22Rv1 (cell line): Measurements from ENCODE around the gene CTCFL.

ENCODE experiments used
- H3K27ac ChIP-seq: fragments of 450-650 bp; 2 replicates; pipeline ENCODE4 v1.5.1; 2017
- ZFX ChIP-seq: fragments of 450-650 bp; IDR thresholded peaks from 2 replicates; pipeline ENCODE4 v1.6.1; 2017; ENCODE audit warnings: antibody characterized with exemption, borderline replicate concordance
- TF ChIP-seq, protein P1 (sequence below): fragments of 450-650 bp; IDR thresholded peaks from 2 replicates; pipeline ENCODE4 v1.5.1; 2017; ENCODE audit warnings: mild to moderate bottlenecking

CTCFL gene

GRCh38 chr20:57563522-57563921, 38.6 kb upstream of the CTCFL start:
- H3K27ac ChIP-seq: no peak overlapping the region
- no peak for TF ChIP-seq ZFX
- TF ChIP-seq, protein P1, sequence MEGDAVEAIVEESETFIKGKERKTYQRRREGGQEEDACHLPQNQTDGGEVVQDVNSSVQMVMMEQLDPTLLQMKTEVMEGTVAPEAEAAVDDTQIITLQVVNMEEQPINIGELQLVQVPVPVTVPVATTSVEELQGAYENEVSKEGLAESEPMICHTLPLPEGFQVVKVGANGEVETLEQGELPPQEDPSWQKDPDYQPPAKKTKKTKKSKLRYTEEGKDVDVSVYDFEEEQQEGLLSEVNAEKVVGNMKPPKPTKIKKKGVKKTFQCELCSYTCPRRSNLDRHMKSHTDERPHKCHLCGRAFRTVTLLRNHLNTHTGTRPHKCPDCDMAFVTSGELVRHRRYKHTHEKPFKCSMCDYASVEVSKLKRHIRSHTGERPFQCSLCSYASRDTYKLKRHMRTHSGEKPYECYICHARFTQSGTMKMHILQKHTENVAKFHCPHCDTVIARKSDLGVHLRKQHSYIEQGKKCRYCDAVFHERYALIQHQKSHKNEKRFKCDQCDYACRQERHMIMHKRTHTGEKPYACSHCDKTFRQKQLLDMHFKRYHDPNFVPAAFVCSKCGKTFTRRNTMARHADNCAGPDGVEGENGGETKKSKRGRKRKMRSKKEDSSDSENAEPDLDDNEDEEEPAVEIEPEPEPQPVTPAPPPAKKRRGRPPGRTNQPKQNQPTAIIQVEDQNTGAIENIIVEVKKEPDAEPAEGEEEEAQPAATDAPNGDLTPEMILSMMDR: no peak

GRCh38 chr20:57562541-57563465, 37.9 kb upstream of the CTCFL start:
- no peak overlapping the region for H3K27ac ChIP-seq
- no peak for TF ChIP-seq ZFX
- TF ChIP-seq, protein P1: no peak

GRCh38 chr20:57561356-57562279, 36.7 kb upstream of the CTCFL start:
- TF ChIP-seq, protein P1: no peak
- no peak for TF ChIP-seq ZFX

GRCh38 chr20:57560554-57561355, 35.8 kb upstream of the CTCFL start, which contains the start of gene PCK1:
TSS of gene PCK1 (plus strand) at chr20:57561110. CDS start at chr20:57561412, 302 bp downstream.
- TF ChIP-seq ZFX: no peak
- TF ChIP-seq, protein P1: no peak
- H3K27ac ChIP-seq: no peak within 1 kb of the TSS

More at GRCh38 chr20:57561356-57562279, 36.7 kb upstream of the CTCFL start:
- H3K27ac ChIP-seq: no peak overlapping the region

DNA sequence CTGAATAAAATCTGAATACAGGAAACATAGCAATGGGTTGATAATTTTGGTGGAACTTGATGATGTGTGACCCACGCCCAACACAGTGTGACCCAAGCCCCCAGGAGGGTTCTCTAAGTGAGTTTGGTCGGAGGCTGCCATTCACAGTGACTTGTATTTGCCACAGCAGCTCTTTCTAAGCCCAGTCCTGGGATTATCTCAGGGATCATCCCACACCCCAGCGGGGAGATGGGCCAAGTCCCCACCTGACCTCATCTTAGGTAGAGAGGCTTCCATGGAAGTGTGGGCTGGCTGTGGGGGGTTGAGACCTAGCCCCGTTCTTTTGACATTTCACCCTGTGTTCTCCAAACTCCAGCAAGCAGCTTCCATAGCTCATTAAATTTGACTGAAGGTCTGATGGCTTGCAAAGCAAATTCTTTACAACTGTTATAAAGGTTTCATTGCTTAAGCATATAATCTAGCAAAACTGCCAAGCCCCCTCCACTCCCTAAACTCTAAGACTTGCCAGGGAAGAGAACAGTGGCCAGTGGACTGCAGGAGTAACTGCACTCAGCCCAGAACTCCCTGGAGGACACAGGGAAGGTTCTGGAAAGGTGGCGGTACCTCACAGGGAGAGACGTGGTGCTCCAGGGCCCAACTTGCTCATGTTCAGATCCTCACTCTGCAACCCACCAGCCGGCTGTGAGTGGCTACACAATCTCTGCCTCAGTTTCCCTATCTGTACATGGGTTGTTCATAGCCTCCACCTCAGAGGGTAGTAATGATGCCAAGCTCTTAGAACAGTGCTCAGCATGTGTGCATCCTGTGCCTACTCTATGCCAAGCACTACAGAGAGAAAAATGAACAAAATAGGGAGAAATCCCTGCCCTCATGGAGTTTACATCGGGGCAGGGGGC, 35.0 kb upstream of the CTCFL start:
- no peak for TF ChIP-seq ZFX
- TF ChIP-seq, protein P1: no peak
- no peak overlapping the region for H3K27ac ChIP-seq

GRCh38 chr20:57559289-57559634, 34.3 kb upstream of the CTCFL start:
- no peak for TF ChIP-seq ZFX
- TF ChIP-seq, protein P1: no peak

More at GRCh38 chr20:57559289-57559634, 34.3 kb upstream of the CTCFL start:
- H3K27ac ChIP-seq: no peak overlapping the region
